SH-SY5Y (cell line): Measurements from ENCODE around the gene MAP2K7.

ENCODE experiments used
- GATA2 ChIP-seq: IDR thresholded peaks from 2 replicates; pipeline ENCODE4 v1.6.1; 2011; ENCODE audit warnings: mild to moderate bottlenecking, low read depth, low read length
- GATA3 ChIP-seq: IDR thresholded peaks from 2 replicates; pipeline ENCODE4 v1.6.1; 2011; ENCODE audit warnings: low read depth, mild to moderate bottlenecking, low read length, moderate library complexity

Gene MAP2K7

DNA sequence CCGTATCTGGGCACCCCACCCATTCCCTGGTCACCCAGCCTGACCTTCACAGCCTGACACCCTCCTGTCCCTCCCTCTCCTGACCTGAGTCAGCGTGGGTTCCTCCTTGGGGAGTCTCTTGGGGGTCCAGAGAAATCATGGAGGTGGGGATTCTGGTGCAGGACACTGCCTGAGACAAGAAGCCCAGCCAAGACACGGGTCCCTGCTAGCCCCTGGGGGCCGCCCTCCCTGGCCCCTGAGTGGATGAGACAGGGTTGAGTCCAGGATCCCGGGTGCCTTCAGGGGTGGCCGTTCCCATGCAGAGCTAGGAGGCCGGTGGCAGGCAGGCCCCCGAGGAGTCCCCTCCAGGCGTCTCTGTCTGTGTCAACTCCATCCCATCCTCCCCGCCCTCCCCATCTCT lies 1.6 kb downstream of the MAP2K7 start:
- no peak for TF ChIP-seq GATA3
- TF ChIP-seq GATA2, result no peak

DNA sequence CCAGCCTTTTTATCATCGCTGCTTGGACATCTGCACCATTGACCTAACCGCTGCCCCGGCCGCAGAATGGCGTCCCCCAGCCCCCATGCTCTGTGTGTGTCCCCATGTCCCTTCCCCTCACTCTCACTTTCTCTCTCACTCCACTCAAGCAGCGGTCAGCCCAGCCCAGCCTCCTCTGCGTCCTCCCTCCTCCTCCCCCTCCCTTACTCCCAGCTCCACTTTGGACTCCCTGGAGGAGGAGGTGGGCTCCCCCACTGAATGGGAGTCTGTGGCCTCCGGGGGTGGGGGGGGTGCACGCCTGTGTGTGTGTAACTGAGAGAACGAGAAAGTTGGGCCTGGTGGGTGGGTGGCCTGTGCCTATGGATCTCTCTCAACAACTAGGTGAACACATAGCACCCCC lies 2.2 kb downstream of the MAP2K7 start:
- TF ChIP-seq GATA3 (no peak), GATA2 (no peak)

DNA sequence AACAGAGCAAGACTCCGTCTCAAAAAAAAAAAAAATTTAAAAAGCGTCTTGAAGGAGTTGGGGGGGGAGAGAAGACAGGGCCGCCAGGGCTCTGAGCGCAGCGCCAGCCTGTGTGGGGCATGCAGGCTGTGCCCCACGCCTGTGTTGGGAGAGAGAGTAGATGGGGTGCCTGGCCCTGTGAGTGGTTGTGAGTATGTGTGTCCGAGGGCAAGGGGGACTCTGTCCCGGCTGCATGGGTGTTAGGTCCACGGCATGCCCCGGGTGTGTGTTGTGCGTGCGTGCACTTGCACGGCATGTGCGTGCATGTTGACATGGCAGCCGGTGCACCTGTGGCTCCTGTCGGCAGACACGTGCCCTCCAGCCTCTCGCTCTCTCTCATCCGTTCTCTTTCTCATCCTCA lies 3.4 kb downstream of the MAP2K7 start:
- no peak for TF ChIP-seq GATA3

DNA sequence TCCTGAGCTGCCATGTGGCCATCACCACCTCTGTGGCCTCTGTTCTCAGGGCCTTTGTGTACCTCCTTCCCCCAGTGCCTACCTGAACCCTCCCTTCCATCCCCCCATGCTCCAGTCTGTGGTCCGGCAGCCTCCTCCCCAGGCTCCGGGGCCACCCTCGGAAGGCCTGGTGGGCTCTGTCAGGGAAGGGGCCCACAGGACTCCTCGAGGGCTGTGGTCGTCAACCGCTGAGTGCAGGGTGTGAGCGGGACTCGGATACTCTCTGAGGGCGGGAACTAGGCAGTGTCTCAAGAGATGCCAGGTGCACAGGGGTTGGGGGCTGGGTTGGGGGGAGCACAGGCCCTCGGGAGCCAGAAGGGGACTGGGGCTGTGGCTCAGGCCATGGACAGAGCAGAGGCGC lies 3.9 kb downstream of the MAP2K7 start:
- TF ChIP-seq GATA3, result no peak
- no peak for TF ChIP-seq GATA2

DNA sequence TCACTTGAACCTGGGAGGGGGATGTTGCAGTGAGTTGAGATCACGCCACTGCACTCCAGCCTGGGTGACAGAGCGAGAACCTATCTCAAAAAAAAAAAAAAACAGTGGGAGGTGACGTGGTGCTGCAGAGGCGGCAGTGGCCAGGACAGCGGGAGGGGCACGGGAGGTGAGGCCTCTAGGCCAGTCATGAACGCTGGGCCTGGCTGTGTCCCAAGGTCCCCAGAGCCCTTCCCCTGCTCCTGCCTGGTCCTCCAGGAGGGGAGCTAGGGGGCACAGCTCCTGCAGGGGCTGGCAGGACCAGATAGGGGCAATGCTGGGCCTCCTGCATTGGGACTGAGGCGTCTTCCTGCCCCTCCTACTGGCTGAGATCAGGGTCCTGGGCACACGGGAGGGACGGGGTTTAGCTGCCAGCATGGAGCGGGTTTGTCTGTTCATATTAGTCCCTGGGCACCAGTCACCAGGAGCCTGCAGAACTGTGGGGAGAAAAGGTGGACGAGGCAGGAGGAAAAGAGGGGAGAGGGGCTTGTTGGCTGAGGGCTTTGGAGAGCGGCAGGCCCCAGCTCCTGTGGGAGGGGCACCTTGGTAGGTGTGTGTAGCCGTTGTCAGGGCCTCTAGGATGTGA lies 4.5 kb downstream of the MAP2K7 start:
- TF ChIP-seq GATA3 (no peak), GATA2 (no peak)

DNA sequence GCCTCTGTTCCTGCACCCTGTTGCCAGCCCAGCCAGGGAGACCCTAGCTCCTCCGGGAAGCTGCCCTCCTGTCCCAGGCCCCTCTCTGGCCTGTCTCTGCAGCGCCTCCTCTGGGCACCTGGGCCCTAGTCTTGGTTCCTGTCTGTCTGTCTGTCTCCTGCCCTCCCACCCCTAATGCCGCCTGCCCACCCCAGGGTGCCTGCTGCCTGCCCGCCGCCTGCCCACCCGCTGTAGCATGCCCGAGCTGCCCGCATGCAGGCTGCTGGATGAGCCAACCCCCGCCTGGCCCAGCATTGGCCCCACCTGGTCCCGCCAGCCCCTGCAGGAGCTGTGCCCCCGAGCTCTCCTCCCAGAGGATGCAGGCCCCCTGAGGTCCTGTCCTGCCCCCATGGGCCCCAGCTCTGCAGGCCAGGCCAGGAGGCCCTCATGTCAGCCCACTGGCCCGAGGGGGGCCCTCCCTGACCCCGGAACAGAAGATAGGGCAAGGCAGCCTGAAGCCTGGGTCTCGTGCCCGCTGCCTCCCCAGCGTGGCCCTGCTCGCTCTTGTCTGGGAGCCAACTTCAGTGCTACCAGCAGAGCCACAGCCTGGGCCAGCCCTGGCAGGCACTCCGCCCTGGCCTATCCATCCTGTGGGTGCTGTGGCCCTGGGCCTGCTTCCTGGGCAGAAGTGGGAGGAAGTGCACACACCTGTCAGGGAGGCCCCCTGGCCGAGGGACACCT lies 5.2 kb downstream of the MAP2K7 start:
- TF ChIP-seq GATA2 (no peak), GATA3 (no peak)

DNA sequence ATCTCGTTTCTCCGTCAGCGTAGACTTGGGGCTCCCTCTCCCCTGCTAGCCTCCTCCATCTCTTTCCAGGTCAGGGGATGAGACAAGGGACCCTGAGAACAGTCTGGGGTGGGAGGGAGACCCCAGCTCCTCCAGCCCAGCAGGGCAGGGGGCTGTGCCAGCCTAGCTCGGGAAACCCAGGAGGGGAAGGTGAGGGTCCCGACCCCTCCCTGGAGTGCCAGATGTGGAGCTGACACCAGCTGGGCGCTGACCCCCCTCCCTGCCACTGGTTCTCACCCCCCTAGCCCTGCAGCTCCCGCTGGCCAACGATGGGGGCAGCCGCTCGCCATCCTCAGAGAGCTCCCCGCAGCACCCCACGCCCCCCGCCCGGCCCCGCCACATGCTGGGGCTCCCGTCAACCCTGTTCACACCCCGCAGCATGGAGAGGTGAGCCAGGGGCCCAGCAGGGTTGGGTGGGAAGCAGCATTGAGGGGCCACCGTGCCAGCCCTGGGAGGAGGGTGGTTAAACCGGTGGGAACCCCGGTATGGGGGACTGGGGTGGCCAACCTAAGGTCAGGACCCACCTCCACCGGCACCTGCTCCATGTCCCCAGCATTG lies 5.9 kb downstream of the MAP2K7 start:
- TF ChIP-seq GATA2, result no peak
- no peak for TF ChIP-seq GATA3

DNA sequence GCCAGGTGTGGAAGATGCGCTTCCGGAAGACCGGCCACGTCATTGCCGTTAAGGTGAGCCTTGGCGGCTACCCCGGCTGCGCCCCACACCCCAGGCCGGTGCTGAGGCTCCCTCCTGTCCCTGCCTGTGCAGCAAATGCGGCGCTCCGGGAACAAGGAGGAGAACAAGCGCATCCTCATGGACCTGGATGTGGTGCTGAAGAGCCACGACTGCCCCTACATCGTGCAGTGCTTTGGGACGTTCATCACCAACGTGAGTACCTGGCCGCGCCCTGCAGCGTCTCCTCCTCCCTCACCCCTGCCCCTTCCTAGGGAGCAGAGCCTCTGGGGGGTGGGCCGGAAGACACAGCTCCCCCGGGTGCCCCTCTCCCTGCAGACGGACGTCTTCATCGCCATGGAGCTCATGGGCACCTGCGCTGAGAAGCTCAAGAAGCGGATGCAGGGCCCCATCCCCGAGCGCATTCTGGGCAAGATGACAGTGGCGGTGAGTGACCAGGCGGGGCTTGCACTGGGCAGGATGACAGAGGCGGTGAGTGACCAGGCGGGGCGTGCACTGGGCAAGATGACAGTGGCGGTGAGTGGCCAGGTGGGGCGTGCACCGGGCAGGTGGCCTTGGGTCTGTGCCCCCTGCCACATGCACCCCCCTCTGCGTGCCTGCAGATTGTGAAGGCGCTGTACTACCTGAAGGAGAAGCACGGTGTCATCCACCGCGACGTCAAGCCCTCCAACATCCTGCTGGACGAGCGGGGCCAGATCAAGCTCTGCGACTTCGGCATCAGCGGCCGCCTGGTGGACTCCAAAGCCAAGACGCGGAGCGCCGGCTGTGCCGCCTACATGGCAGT lies 6.9 kb downstream of the MAP2K7 start:
- TF ChIP-seq GATA3 (no peak), GATA2 (no peak)

DNA sequence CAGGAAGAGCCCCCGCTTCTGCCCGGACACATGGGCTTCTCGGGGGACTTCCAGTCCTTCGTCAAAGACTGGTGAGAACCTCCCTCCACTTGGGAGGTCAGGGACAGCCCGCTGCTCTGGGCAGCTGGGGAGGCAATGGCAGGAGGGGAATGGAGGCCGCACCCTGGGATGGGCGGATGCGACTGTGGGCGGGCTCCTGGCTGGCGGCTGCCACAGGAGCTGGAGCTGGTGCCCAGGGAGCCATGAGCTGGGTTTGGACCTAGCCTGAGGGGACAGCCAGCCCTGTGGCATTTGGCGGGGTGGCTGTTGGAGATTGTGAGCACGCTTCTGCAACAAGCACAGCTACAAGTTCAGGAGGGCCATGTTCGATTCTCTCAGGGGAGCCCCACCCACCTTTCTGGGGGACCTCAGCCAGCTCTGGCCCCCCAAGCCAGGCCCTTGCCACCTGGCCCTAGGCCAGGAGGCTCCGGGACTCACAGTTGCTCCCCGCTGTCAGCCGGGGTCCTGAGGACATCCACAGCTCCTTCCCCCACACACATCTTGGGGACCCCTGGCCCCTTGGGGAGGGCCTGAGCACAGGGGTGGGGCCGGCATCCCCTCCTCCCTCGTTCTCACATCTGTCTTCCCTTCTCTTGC lies 7.9 kb downstream of the MAP2K7 start:
- TF ChIP-seq GATA3 (no peak), GATA2 (no peak)

DNA sequence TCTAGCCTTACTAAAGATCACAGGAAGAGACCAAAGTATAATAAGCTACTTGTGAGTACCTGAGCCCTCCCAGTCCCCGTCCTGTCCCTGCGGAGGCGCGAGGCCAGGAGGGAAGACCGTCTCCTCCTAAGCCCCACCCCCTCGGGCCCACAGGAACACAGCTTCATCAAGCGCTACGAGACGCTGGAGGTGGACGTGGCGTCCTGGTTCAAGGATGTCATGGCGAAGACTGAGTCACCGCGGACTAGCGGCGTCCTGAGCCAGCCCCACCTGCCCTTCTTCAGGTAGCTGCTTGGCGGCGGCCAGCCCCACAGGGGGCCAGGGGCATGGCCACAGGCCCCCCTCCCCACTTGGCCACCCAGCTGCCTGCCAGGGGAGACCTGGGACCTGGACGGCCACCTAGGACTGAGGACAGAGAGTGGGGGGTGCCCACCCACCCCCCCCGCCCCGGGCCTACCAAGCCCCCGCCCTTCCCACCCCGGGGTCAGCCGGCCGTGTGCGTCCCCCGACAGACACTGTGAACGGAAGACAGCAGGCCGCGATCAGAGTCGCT lies 8.5 kb downstream of the MAP2K7 start:
- TF ChIP-seq GATA2, result no peak
- no peak for TF ChIP-seq GATA3

DNA sequence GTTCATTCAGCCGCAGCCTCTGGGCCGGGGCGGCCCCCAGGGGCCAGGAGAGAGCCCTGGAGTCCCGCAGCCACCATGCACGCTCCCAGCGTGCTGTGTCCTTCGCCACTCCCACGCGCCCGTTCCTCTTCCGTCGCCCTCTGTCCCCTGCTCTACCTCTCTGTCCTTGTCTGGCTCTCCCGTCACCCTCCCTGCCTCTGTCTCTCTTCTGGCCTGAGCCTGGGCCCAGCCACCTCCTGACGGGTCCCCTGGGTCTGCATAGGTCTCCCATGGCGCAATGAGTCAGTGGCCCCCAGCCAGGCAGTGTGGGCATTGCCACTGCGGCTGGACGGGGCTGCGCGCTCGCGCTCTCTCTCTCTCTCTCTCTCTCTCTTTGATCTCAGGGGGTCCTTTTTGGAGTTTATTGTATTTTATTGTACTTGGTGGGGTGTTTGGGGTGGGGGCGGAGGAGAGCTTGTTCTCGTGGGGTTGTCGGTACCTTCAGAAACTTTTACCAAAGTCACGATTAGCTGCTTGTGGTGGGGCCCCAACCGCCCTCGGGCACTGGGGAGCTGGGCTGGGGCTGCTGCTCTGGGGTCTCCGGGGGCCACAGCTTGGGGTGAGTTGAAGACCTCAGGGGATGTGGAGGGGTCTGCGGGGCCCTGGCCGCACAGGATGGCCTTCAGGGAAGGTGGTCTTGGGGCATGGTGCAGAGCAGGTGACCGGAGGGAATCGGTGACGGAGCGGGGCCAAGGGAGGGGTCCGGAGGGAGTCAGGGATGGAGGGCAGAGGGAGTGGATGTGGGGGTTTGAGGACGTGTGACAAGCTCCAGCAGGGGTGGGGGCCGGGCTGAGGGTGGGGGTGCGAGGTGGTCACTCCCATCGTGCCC lies 9.3 kb downstream of the MAP2K7 start:
- no peak for TF ChIP-seq GATA3
- TF ChIP-seq GATA2, result no peak

DNA sequence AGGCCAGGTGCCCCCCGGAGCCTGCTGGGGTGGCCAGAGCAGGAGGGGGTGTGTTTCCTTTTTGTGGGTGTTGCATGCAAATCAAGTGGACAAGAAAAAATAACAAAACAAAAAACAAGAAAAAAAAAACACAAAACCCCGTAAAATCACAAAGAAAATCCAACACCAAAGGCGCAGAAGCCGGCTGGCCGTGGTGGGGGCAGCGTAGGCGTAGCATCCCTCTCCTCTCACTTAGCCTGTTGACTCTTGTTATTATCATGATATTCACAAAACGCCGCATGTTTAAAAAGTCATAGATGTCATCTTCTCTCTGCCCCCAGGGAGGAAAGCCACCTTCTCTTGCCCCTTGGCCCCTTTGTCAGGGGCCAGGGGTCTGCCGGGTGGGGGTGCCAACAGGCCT lies 10.0 kb downstream of the MAP2K7 start:
- TF ChIP-seq GATA3 (no peak), GATA2 (no peak)

DNA sequence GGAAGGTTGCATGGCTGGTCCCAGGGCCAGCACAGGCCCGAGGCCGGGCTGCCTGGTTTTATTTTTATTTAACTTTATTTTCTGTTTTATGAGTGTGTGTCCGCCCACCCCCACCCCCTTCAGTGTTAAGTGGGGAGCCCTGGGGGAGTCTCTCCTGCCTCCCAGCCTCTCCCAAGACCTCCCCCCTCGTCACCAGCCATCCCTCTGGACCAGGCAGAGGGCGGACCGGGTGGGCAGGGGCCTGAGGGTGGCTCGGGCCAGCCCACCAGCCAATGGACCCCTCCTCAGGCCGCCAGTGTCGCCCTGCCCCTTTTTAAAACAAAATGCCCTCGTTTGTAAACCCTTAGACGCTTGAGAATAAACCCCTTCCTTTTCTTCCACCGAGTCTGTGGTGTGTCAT lies 10.4 kb downstream of the MAP2K7 start:
- TF ChIP-seq GATA2 (no peak), GATA3 (no peak)
